HG03060 (cell line): Measurements from ENCODE around the gene KRTAP6-2.

Experiments
- ATAC-seq: cut with Tn5 transposase; IDR thresholded peaks from one replicate; pipeline ENCODE4 v1.9.1; 2021; ENCODE audit warnings: low read depth, moderate number of reproducible peaks; ENCODE audit not compliant: unreplicated experiment

KRTAP6-2 gene, protein sequence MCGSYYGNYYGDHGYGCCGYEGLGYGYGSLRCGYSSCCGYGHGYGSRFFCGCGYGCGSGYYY

DNA sequence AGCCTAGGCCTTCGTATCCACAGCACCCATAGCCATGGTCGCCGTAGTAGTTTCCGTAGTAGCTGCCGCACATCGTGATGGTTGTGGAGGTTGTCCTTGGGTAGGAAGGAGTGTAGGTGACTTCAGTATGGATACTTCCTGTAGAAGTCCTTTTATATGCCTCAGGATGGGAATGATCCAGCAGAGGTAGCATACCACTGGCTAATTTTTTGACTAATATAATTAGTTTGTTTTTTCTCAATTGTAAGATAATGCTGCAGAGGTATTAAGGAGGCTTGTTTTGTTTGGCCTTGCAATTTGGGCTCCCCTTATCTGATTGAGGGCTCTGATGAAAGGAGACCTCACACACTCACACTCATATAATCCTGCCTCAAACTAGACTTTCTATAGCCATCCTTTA, at the start of gene KRTAP6-2:
KRTAP6-2 (minus strand) TSS at position 101 of the 400 bp plus-strand sequence; CDS start at position 73, 28 bp downstream.
- no peak for ATAC-seq

DNA sequence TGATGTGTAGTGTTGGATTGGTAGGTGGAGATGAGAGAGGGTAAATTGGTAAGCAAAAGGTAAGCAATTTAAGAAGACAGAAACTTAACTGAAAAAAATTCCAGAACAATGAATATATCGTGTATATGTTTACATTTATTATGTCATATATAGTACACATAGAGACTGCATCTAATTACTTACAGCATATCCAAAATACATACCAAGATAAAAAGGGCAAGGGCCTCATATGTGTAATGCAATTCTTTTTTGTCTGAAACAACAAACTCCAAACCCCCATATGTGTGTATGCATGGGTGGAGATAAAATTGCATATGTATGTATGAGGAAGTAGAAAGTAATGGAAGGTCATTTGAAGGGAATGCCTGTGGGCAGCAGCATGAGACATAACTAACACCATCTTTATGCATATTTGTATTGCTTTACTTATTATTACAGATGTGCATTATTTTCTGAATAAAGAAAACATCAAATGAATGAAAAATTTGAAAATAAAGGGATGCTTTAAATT, 48.3 kb upstream of the KRTAP6-2 start:
- no peak for ATAC-seq

DNA sequence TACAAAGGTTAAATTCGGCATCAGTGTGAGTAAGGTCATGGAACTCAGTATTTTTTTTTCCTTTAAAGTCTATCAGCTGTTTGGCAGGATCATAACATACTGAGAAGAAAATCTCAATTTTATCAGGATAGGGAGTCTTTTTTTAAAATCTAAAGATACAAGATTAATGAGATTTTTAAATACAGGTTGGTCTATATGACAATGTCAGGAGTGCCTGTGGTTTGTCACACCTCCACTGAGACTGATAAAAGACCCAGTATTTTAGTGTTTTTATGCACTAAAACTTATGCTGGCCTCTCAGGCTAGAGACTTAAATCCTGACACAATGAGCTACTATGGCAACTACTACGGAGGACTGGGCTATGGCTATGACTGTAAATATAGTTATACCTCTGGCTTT, 43.9 kb upstream of the KRTAP6-2 start, which contains the start of gene KRTAP20-3:
KRTAP20-3 (plus strand) TSS at position 301 of the 400 bp plus-strand sequence.
- ATAC-seq = no peak

DNA sequence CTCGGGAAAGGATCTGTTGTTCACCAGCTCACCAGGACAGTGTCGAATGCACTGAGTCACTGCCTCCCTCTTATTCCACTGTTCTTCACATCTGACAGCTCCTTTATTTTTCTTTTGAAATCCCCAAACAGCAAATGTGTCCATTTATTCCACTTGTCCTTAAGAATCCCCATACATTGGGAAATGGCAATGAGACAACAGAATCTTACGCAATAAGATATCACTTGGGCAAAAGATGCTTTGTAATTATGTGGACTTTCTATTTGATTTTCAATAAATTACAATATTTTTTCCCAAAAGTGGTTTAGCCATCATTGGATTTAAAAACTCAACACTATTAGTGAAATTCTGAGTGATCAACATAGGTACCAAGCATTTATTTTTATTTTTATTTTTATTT, 40.0 kb upstream of the KRTAP6-2 start:
- no peak for ATAC-seq

DNA sequence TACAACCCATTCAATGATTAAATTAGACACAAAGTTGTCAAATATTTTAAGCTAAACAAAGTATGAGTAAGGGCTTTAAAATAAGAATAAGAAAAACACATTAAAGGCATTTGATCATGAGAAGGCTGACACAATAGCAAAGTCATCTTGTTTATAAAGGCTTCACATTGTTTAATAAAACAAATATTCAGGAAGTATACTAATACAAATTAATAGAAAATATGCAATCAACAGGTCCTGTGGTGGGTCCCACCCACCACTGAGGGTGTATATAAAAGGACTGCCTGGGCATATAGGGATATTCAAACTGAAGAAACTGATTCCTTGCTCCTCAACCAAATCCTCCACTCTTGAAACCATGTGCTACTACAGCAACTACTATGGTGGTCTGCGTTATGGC, 36.2 kb upstream of the KRTAP6-2 start, which contains the start of gene KRTAP20-2:
KRTAP20-2 (plus strand) TSS at position 301 of the 400 bp plus-strand sequence; CDS start at position 359, 58 bp downstream.
- no peak for ATAC-seq

DNA sequence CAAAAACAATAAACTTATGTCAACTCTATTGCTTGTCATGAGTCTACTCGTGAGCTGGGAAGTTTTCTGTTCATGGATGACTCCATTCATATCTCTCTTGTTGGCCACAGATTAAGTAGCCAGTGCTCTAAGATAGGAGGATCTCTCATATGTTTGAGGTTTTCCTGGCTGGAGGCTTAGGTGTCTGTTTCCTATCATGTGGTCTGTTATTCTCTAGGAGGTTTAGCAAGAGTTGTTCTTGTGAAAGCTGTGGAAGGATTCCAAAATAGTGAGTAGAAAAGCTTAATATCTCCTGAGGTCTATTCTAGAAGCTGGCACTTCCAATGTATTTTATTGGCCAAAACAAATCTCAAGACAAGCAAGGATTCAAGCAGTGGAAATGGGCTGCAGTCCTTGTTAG, 30.5 kb upstream of the KRTAP6-2 start:
- ATAC-seq = no peak

DNA sequence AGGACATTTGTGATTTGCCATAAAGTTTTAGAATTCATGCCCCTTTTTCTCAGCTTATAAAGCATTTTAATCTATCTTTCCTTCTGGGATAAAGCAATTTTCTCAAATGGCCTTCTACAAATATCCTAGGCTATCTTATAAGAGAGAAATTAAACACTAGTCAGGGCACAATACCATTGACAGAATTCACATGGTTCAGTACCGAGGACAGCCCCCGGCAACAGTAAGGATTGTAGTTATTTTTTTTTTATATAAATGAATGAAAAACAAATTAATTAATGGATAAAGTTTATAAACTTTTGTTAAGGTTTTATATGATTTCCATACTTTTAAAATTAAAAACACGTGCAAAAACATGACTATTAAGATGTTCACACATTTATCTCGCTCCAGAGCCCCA, 29.4 kb upstream of the KRTAP6-2 start:
- ATAC-seq = no peak

DNA sequence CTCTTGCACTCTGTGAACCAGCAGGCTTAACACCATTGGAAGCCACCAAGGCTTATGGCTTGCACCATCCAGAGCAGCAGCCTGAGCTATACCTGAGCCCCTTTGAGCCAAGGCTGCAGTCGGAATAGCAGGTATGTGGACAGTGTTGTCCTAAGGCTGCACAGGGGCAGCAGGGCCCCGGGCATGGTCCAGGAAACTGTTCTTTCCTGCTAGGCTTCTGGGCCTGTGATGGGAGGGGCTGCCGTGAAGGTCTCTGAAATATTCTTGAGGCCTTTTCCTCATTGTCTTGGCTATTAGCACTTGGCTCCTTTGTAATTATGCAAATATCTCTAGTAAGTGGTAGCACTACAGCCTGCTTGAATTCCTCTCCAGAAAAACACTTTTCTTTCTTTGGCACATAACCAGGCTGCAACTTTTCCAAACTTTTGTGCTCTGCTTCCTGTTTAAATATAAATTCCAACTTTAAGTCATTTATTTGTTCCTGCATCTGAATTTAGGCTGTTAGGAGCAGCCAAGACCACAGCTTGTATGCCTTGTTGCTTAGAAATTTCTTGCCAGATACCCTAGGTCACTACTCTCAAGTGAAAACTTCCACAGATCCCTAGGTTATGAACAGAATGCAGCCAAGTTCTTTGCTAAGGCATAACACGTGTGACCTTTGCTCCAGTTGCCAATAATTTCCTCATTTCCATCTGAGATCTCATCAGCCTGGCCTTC, 26.9 kb upstream of the KRTAP6-2 start:
- no peak for ATAC-seq

DNA sequence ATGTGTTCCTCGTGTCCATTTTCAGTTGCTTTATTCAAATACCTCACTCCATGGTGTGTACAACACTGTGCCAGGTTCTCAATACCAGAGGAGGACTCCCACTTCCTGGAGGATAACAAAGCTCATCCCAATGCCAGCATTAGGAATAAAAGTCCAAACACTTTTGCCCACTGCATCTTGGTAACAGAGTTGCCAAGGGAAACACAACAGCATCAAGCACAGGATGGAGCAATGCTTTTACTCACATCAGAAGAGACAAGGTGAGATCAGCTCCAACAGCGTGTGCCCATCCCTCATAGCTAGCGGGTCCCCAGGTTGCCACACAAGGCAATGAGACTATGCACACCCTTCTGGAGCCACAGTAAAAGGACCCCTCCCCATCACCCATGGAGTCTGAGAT, 24.7 kb upstream of the KRTAP6-2 start:
- ATAC-seq = no peak

DNA sequence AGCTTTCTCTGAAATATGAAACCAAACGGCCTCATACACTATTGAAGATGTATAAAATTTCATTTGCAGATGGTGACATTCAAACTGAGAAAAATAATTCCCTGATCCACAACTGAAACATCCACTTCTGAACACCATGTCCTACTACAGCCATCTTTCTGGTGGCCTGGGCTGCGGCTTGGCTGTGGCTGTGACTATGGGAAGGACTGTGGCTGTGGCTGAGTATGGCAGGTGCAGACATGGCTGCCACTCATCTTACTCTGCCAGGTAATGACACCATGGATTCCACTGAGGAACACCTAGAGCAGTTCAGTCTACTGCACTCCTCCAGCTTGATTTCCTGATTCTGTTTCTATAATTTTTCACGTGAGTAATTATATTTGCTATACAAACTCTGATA, 21.8 kb upstream of the KRTAP6-2 start, which contains the start of gene KRTAP20-4:
KRTAP20-4 (plus strand) TSS at position 106 of the 400 bp plus-strand sequence.
- ATAC-seq = no peak

DNA sequence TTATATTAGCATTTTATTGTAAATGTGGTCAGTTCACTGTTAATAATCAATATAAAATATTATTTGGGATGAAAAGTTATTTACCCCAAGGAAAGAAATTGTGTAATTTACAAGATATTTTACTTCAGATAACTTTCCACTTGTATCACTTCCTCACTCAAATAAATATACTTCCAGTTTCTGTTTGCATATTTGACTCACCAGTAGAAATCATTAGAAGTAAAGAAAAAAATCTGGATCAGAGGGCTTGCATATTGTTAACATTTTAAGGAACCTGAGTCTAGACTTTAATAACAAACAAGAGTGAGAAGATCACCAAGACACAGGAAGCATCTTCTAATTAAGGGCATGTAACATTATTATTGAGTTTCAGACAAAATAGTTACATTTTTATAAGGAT, 21.4 kb upstream of the KRTAP6-2 start:
- no peak for ATAC-seq

DNA sequence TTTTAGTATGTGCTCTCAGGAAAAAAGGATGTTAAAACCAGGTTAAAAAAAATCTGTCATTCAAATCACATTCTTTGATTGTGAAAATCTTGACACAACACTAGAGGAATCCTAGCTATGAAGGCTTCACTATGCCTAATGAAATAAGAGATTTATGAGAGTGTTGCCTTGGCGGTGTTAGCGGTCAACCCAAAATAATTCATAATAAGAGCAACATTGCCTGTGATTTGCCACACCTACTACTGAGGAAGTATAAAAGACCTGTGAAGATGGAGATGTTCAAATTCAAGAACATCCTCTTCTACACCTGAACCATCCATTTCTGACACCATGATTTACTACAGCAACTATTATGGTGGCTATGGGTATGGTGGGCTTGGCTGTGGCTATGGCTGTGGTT, 17.4 kb upstream of the KRTAP6-2 start, which contains the start of gene KRTAP20-1:
KRTAP20-1 (plus strand) TSS at position 301 of the 400 bp plus-strand sequence; CDS start at position 331, 30 bp downstream.
- ATAC-seq = no peak

DNA sequence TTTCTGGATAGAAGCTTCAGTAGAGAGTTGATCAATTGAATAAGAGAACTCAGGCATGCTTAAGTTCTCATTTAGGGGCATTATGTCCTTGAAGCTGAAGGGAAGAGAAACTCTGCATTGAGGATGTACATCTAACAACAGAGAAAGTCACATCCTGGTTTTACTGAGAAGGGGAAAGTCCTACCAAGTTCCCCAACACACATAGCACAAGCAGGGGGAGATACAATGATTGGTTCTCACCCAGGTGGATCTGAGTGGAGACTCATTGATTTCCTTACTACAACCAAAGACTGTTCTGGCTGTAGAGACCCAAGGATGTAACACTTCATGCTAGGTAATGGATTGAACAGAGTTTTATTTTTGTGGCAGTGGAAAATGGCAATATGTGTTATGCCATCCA, 16.5 kb upstream of the KRTAP6-2 start:
- ATAC-seq = no peak

DNA sequence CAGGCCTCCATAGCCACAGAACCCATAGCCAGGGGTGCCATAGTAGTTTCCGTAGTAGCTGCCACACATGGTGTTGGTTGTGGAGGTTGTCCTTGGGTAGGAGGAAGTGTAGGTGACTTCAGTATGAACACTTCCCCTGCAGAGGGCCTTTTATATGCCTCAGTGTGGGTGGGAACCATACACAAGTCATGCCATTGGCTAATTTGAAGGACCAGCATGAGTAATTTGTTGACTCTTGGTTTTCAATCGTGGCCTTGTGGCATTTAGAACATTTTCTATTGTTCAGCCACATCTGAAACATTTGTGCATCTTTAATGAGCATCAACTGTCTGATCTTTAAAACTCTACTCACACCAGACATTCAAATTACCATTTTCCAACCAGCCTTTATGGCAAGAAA, 15.1 kb upstream of the KRTAP6-2 start, which contains the start of gene KRTAP6-1:
KRTAP6-1 (minus strand) TSS at position 95 of the 400 bp plus-strand sequence; CDS start at position 69, 26 bp downstream.
- ATAC-seq = no peak

DNA sequence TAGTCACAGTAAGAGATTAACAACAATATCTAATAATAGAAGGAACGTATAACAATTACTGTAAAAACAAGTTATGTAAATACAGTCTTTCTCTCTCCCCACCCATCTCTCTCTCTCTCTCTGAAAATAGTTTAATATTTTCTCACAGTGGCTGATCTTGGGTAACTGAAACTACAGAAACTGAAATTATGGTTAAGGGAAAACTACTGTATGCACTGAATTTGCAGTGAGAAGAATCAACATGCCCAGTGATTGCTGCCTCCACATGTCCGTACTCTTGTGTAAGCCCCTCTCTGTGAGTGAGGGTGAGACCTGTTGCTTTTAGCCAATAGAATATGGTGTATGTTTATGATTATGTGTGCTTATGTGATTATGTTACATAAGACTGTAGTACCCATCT, 13.4 kb upstream of the KRTAP6-2 start:
- no peak for ATAC-seq

DNA sequence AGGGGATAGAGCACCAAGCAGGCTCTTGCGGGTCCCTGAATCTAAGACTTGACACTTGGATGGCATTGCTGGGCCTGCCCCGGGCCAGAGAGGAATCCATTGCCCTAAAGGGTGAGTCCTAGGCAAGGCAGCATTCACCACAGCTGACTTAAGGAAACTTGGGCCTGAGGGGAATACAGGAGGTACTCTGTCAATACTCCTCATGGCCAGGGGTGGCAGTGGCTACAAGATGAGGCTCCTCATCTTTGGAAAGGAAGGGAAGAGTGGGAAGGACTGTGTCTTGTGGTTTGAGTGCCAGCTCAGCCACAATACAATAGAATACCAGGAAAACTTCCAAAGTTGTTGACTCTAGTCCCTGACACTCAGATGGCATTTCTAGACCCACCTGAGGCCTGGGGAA, 7.3 kb upstream of the KRTAP6-2 start:
- ATAC-seq = no peak

DNA sequence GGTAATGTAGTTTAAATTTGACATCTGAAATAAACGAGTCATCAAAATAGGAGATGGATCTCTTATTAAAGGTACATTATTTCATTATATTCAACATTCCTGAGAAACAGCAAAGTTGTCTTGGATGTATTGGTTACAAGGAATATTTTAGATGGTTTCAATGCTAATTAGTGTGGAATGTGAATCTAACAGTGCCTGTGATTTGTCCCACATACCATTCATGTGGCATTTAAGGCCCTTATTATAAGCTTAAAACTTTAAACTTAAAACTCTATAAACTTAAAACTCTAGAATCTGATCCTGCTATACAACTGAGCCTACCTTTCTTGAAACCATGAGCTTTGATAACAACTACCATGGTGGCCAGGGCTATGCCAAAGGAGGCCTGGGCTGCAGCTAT, 2.1 kb upstream of the KRTAP6-2 start, which contains the start of gene KRTAP22-1:
KRTAP22-1 (plus strand) TSS at position 301 of the 400 bp plus-strand sequence.
- ATAC-seq = no peak

DNA sequence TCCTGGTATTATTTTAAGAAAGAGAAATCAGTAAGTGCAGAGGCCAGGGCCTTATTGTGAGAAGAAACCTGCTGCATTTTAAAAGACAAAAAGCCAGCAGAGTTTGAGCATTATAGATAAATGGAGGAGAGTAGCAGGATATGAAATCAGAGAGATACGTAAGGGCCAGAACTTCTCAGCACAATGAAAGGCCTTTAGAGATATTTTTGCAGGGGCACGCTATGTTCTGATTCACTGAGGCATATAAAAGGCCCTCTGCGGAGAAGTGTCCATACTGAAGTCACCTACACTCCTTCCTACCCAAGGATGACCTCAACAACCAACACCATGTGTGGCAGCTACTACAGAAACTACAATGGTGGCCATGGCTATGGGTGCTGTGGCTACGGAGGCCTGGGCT, 6.6 kb downstream of the KRTAP6-2 start, which contains the start of gene KRTAP6-3:
KRTAP6-3 (plus strand) TSS at position 301 of the 400 bp plus-strand sequence; CDS start at position 307, 6 bp downstream.
- ATAC-seq = no peak

DNA sequence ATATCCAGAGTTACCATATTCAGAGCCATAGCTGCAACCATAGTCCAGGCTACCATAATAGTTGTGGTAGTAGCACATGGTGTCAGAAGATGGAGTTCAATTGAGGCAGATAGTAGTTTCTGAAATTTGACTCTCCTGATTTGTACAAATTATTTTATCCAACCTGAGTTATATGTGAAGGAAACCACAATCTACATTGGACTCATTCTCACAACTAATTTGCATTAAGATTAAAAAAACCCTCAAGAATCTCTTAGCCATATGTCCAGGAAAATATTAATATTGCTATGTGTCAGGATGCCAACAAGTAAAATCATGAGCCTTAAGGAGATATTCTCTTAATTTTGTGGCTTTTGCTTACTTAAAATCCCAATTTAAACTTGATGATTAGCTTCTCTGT, 8.4 kb downstream of the KRTAP6-2 start, which contains the start of gene KRTAP22-2:
KRTAP22-2 (minus strand) TSS at position 101 of the 400 bp plus-strand sequence.
- ATAC-seq = no peak

DNA sequence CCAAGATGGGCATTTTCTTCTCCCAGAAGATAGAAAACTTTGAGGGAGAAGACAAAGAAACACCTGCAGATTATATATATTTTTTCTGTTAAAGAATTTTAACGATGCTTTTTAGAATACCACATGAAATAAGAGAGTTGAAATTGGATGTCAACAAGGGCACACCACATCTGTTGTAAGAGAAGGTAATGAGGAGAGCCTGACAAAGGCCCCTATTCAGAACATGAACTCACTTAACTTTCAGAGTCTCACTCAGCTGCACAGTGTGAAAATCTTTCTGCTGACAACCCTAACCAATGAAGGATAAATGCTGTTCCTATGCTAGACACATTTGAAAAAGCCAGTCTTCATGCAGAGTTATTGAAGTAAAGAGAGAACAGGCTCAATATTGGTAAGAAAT, 15.8 kb downstream of the KRTAP6-2 start:
- no peak for ATAC-seq

DNA sequence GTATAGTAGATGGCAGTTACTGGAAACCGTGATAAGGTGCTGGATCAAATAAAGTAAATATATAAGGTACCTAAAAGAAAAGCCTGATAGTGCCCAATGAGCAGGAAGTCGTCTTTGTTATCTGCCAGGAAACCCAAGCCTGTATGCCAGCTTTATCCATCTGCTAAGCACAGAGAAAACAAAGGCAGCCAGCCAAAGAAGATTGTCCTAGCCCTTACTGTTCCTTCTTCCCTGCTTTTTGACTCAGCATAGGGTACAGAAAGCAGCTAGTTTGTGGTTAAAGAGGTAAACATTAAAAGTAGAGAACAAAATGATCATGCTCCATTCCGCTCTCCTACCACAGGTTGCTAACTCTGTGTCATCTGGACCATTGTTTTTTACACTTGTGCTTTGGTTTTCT, 18.6 kb downstream of the KRTAP6-2 start:
- no peak for ATAC-seq
